Fibroblast of the aortic adventitia (primary cell): ENCODE data around the gene ZDHHC11. TPM values are rescaled to one million over a fixed set of nuclear protein-coding genes. Genes with fewer than 3 reads are reported as not detected.
"Not testable (repeated sequence)": the region's sequence is repeated elsewhere in the genome, so short reads cannot be mapped to it uniquely, and the experiment has no call there.

ENCODE experiments used
- DNase-seq: peaks from one replicate; pipeline ENCODE4 v3.0.0-alpha.2; 2010; ENCODE audit warnings: low read depth
- H3K4me3 ChIP-seq: 2 replicates; pipeline ENCODE4 v1.5.1; 2011; ENCODE audit warnings: low read depth, mild to moderate bottlenecking, control low read depth, low read length, moderate library complexity
- total RNA-seq: library from RNA; depleted of rRNA; stranded (reverse); fragments of >200 nt; gene quantifications from 2 replicates; pipeline ENCODE4 v1.2.3, GENCODE V29; 2012; ENCODE audit warnings: low replicate concordance
- TF ChIP-seq, protein P1 (sequence below): IDR thresholded peaks from 2 replicates; pipeline ENCODE4 v1.5.1; 2011; ENCODE audit warnings: mild to moderate bottlenecking, low read length, control low read depth, inconsistent platforms; ENCODE audit not compliant: insufficient read depth

The ZDHHC11 gene
- total RNA-seq, 1 donor = 0.36 TPM

DNA sequence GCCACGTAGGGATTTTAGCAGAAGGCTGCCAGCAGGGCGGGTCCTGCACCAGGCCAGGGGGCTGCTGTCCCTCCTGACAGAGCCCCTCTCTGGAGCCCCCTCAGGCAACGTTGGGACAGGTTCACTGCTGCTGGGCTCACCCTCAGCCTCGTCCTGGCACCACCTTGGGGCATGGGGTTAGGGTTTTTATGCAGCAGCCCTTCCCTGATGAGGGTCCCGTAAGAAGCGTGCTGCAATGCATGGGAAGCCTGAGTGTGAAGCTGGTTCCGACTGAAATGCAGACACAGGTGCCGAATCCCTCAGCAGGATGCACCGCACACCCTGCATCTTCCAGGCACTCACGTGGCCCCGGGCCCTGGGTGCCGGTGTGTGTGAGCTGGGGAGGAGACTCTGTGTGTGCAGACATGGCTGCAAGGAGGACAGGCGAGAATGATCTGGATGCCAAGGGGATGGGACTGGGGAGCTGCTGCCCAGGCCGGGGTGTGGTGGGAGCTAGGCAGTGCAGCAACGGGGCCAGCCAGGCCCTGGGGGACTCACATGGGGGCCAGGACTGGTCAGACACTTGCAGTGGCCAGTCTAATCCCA is 93.3 kb downstream of the ZDHHC11 start:
- no peak overlapping the region for H3K4me3 ChIP-seq
- TF ChIP-seq, protein P1, sequence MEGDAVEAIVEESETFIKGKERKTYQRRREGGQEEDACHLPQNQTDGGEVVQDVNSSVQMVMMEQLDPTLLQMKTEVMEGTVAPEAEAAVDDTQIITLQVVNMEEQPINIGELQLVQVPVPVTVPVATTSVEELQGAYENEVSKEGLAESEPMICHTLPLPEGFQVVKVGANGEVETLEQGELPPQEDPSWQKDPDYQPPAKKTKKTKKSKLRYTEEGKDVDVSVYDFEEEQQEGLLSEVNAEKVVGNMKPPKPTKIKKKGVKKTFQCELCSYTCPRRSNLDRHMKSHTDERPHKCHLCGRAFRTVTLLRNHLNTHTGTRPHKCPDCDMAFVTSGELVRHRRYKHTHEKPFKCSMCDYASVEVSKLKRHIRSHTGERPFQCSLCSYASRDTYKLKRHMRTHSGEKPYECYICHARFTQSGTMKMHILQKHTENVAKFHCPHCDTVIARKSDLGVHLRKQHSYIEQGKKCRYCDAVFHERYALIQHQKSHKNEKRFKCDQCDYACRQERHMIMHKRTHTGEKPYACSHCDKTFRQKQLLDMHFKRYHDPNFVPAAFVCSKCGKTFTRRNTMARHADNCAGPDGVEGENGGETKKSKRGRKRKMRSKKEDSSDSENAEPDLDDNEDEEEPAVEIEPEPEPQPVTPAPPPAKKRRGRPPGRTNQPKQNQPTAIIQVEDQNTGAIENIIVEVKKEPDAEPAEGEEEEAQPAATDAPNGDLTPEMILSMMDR = no peak
- DNase-seq = no peak

DNA sequence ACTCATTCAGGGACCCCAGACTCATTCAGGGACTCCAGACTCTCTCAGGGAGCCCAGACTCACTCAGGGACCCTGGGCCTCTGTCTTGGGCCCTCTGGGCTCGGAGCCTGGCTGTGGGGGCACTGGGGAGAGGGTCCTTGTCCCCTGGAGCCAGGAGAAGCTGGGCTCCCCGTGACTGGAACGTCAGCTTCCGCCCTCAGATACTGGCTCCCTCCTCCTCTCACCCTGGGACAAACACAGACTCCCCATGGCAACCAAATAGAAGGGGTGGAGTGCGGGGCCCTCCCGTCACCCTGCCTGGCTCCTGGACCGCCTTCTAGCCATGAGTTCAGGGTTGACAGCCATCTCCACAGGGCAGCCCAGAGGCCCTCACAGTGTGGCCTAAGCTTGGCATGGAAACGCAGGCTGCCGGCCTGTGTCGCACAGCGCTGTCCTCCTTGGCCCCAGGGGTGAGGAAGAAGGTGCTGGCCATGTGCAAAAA is 93.9 kb downstream of the ZDHHC11 start:
- no peak for DNase-seq
- H3K4me3 ChIP-seq = no peak overlapping the region
- TF ChIP-seq, protein P1 = no peak

DNA sequence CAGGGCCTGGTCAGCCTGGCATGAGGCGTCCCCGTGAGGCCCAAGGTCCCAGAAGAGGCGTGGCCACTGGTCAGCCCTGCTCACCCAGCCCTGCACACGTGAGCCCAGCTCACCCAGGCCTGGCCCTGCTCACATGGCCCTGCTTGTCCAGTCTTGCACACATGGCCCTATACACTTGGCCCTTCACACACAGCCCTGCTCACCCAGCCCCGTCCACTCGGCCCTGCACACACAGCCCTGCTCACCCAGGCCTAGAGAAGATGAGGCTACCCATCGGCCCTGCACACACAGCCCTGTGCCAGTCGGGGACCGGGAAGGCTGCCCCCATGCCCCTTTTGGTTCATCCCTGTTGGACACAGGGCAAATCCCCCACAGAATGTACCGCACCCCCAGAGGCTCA is 94.6 kb downstream of the ZDHHC11 start:
- DNase-seq = no peak
- TF ChIP-seq, protein P1 = no peak
- no peak overlapping the region for H3K4me3 ChIP-seq

DNA sequence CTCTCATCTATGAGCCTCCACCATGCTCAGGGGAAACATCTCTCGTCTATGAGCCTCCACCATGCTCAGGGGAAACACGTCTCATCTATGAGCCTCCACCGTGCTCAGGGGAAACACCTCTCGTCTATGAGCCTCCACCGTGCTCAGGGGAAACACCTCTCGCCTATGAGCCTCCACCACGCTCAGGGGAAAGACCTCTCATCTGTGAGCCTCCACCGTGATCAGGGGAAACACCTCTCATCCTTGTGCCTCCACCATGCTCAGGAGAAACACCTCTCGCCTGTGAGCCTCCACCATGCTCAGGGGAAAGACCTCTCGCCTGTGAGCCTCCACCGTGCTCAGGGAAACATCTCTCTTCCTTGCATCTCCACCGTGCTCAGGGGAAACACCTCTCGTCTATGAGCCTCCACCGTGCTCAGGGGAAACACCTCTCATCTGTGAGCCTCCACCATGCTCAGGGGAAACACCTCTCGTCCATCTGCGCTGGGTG is 96.6 kb downstream of the ZDHHC11 start:
- H3K4me3 ChIP-seq, DNase-seq: not testable (repeated sequence)

DNA sequence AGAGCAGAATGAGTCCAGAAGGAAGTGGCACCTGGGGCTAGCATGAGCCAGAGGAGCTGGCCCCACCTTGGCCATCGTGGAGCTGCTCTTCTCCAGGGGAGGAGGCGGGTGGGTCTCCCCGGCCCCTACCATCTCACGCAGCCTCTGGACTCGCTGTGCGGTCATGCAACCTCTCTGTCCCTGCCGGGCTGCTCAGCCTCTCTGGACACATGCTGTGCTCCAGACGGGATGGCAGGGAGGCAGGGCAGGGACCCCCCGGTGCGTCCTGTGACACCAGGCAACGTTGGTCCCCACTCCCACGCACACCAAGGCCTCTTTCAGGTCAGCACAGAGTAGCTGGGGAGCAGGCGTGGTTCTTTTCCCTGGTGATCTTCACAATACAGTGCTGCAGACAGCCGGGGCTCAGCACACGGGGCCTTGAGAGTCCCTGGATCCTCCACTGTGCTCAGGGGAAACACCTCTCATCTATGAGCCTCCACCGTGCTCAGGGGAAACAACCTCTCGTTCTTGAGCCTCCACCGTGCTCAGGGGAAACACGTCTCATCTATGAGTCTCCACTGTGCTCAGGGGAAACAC is 97.1 kb downstream of the ZDHHC11 start:
- not testable (repeated sequence) for DNase-seq, H3K4me3 ChIP-seq

DNA sequence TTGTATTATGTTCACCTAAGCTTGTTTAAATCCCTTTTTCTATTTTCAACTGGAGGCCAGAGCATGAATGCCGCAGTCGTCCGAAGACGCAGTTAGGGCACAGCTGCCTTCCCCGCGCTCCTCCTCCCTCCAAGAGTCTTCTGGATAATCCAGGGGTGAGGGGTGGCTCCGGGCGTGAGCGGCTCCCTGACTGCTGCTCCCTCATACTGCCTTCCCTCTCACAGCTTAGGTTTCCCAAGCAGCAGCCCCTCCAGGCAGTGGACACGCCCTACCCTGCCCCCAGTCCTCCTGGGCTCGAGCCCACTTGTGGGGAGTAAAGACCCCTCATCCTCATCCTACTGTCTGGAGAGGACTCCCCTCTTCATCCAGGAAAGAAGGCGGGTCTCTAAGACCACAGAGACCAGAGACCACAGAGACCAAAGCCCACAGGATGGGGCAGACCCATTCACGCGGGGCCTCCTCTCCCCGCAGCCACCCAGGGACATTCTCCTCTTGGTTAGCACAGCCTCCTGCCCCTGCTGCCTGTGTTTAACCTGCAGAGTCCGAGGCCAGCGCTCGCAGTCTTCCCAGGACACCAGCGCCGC is 98.2 kb downstream of the ZDHHC11 start:
- not testable (repeated sequence) for H3K4me3 ChIP-seq, DNase-seq

DNA sequence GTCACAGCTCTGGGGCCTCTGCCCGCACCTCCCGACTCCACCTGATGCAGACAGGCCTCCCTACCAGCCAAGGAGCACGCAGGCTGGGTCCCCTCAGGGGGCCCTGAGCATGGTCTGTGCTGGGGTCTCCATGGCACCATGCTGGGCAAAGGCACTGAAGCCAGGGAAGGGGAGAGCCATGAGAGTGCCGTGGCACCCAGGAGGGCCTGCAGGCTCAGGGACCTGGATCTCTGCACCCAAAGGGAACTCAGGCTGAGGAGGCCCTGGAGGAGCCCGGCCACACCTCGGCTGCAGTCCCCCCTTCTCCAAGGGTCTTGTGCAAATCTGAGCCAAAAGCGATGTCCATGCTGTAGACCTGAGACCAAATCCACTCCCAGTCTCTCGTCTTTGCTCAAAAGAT is 98.8 kb downstream of the ZDHHC11 start:
- DNase-seq, H3K4me3 ChIP-seq: not testable (repeated sequence)

DNA sequence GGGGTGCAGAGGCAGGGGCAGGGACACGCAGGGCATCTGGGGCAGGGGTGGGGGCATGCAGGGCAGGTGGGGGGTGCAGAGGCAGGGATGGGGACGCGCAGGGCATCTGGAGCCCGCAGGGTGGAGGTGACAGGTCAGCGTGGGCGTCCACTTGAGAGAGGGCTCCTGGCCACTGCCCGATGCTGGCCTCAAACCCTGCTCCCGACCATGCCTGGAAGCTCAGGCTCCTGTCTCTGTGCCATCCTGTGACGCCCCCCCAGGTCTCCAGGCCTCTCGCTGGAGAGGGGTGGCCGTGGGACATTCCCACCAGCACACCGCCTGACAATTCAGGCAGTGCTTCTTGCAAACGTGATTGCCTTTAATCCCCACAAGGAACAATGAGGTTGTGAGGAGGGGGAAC is 99.3 kb downstream of the ZDHHC11 start:
- TF ChIP-seq, protein P1 = no peak
- DNase-seq = no peak
- H3K4me3 ChIP-seq = no peak overlapping the region

DNA sequence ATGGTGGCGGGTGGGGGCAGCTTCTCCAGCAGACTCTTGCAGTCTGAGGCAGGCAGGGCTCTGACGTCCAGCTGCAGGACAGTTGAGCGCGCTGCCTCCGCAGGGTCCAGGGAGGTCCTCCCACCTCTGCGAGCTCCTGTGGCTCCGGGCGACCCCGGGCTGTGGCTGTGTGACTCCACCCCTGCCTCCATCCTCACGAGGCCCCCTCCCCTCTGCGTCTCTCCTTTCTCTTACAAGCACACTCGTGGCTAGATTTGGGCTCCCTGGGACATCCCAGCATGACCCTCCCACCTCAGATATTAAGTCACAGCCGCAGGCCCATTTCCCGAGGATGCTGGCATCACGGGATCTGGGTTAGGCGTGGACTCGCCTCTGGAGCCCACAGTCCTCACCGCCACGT is 100.6 kb downstream of the ZDHHC11 start:
- DNase-seq, H3K4me3 ChIP-seq: not testable (repeated sequence)
